CD4-positive, alpha-beta T cell (primary cell): Measurements from ENCODE around the gene ZAP70. TPM values are rescaled to one million over a fixed set of nuclear protein-coding genes. Genes with fewer than 3 reads are reported as not detected.

Source experiments
- ATAC-seq: fragments of 200-7000 bp; cut with Tn5 transposase; one replicate; pipeline ENCODE4 v1.10.0; 2022; ENCODE audit warnings: mild to moderate bottlenecking; ENCODE audit not compliant: poor library complexity
- CTCF ChIA-PET: fragments of 350-600 bp; sonication (Branson Sonifier 250); formaldehyde crosslinking; loops from one replicate; lab custom pipeline; 2021; ENCODE audit warnings: antibody characterized with exemption, inconsistent platforms; lab: Charles Lee
- POLR2A ChIA-PET: fragments of 350-600 bp; sonication (Branson Sonifier 250); formaldehyde crosslinking; loops from one replicate; lab custom pipeline; 2021; ENCODE audit warnings: antibody characterized with exemption, inconsistent platforms; lab: Charles Lee
- DNase-seq, 14 experiments: peaks; one replicate each; pipeline ENCODE4 v3.0.0-alpha.2; 2013 to 2020; ENCODE audit warnings: mixed read lengths in 2 of 14
- H3K27ac ChIP-seq, 2 donors: one replicate each; pipeline versions ENCODE4 v1.5.1 to v1.7.0; 2013; ENCODE audit warnings: low read length in 2 of 2, low read depth in 1 of 2, mild to moderate bottlenecking in 1 of 2
- H3K27me3 ChIP-seq, 2 experiments: 1 replicate in 1 of 2; 2 replicates in 1 of 2; pipeline versions ENCODE4 v1.6.1 to v1.7.0; 2013; ENCODE audit warnings: low read length in 2 of 2, control low read depth in 1 of 2, mild to moderate bottlenecking in 1 of 2, moderate library complexity in 1 of 2; ENCODE audit not compliant: insufficient read depth in 2 of 2, control insufficient read depth in 1 of 2
- H3K36me3 ChIP-seq: one replicate; pipeline ENCODE4 v1.6.1; 2013; ENCODE audit warnings: low read length, control low read depth; ENCODE audit not compliant: insufficient read depth
- H3K4me1 ChIP-seq: one replicate; pipeline ENCODE4 v1.6.1; 2013; ENCODE audit warnings: low read length, control low read depth; ENCODE audit not compliant: insufficient read depth
- H3K4me3 ChIP-seq: one replicate; pipeline ENCODE4 v1.5.1; 2013; ENCODE audit warnings: mild to moderate bottlenecking, low read length, moderate library complexity
- H3K9me3 ChIP-seq, 2 experiments: 1 replicate in 1 of 2; 2 replicates in 1 of 2; pipeline versions ENCODE4 v1.6.1 to v1.7.0; 2013; ENCODE audit warnings: low read length in 2 of 2, mild to moderate bottlenecking in 2 of 2, control low read depth in 1 of 2, moderate library complexity in 1 of 2; ENCODE audit not compliant: control insufficient read depth in 1 of 2, insufficient read depth in 1 of 2
- H3K27ac Mint-ChIP-seq: one replicate; pipeline ENCODE4 v1.8.0; 2020; ENCODE audit warnings: mixed read lengths
- H3K27me3 Mint-ChIP-seq: one replicate; pipeline ENCODE4 v1.8.0; 2021; ENCODE audit warnings: mixed read lengths
- H3K36me3 Mint-ChIP-seq: one replicate; pipeline ENCODE4 v1.8.0; 2021; ENCODE audit warnings: low read depth, mixed read lengths
- H3K4me1 Mint-ChIP-seq: one replicate; pipeline ENCODE4 v1.8.0; 2021; ENCODE audit warnings: low read depth, mixed read lengths
- H3K4me3 Mint-ChIP-seq: one replicate; pipeline ENCODE4 v1.8.0; 2020; ENCODE audit warnings: mild to moderate bottlenecking, mixed read lengths
- H3K9me3 Mint-ChIP-seq: one replicate; pipeline ENCODE4 v1.8.0; 2020; ENCODE audit warnings: mixed read lengths
- CTCF ChIP-seq: fragments of 200-600 bp; IDR thresholded peaks from one replicate; pipeline ENCODE4 v1.8.0; 2022; ENCODE audit warnings: antibody characterized with exemption, mild to moderate bottlenecking
- intact Hi-C, 2 experiments: fragments of 100-400 bp; cut with DNase I in 1 of 2; cut with micrococcal nuclease in 1 of 2; formaldehyde crosslinking; loops; one replicate each; pipeline versions ENCODE4 v1.15.1 to v1.9.0; 2023 to 2025; cut with DNase I, micrococcal nuclease
- total RNA-seq, 174 experiments: library from RNA in 2 of 174; stranded (reverse) in 2 of 174; gene quantifications; one replicate each; pipeline ENCODE4 v1.2.3 and lab custom pipeline; 2021 to 2026

Gene ZAP70
- total RNA-seq, 2 experiments from 2014 or later: 440 to 470 TPM

GRCh38 chr2:97688062-97688827, 25.1 kb upstream of the ZAP70 start:
- POLR2A ChIA-PET: no interaction called here

DNA sequence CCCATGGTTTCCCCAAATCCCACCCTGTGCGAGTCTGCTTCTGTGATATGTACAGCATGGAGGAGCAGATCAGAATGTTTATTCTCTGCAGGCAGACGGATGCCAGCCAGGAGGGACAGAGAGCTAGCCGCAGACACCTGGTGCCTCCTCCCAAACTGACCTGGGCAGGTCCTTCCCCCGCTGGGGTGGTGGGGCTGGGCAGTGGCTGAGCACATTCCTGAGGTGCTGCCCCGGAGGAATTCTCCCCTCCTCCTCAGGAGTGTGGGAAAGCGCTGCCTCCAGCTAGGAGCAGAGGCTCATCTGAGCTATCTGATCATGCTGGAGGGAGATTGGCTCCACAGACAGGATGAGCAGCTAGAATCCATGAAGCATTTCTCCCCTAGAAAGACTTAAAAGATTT, 22.2 kb upstream of the ZAP70 start:
- Mint-ChIP-seq H3K27ac (no peak overlapping the region), H3K9me3 (no peaks in the 10 kb centered on the region), H3K4me1 (no peaks in the 10 kb centered on the region), H3K27me3 (no peaks in the 10 kb centered on the region), H3K36me3 (no peaks in the 10 kb centered on the region), H3K4me3 (no peak overlapping the region)
- DNase-seq (no peak), ATAC-seq (no peak)
- ChIA-PET CTCF (interaction anchor here (1.1 to 1.5 kb wide), 2 partner anchors 57 to 100 kb away, joined by 3 read pairs; no protein-coding TSS in a partner anchor), POLR2A (no interaction called here)
- TF ChIP-seq CTCF: no peak
- no peak overlapping the region for H3K27ac ChIP-seq
- H3K9me3 ChIP-seq: no peaks in the 10 kb centered on the region
- H3K27me3 ChIP-seq: no peaks in the 10 kb centered on the region
- intact Hi-C loops: loop anchor here in 1 of 2 experiments (10.0 kb wide), 2 partner anchors 46 to 1626 kb away; partner anchors contain the start of gene COX5B
- H3K4me1 ChIP-seq: no peaks in the 10 kb centered on the region
- no peak overlapping the region for H3K4me3 ChIP-seq
- H3K36me3 ChIP-seq: no peaks in the 10 kb centered on the region

More at GRCh38 chr2:97688062-97688827, 25.1 kb upstream of the ZAP70 start:
- H3K4me3 ChIP-seq: no peak overlapping the region
- CTCF ChIA-PET: no interaction called here
- H3K27me3 ChIP-seq: no peaks in the 10 kb centered on the region
- no peaks in the 10 kb centered on the region for H3K36me3 ChIP-seq
- H3K27ac ChIP-seq: no peak overlapping the region
- no peaks in the 10 kb centered on the region for H3K27me3 Mint-ChIP-seq
- H3K4me1 ChIP-seq: no peaks in the 10 kb centered on the region
- no peaks in the 10 kb centered on the region for H3K36me3 Mint-ChIP-seq
- no peak overlapping the region for H3K4me3 Mint-ChIP-seq
- no peaks in the 10 kb centered on the region for H3K9me3 ChIP-seq
- no peak overlapping the region for H3K27ac Mint-ChIP-seq
- H3K9me3 Mint-ChIP-seq: no peaks in the 10 kb centered on the region
- no peak for TF ChIP-seq CTCF
- ATAC-seq (no peak), DNase-seq (no peak)
- intact Hi-C loops: no loop called here
- no peaks in the 10 kb centered on the region for H3K4me1 Mint-ChIP-seq

DNA sequence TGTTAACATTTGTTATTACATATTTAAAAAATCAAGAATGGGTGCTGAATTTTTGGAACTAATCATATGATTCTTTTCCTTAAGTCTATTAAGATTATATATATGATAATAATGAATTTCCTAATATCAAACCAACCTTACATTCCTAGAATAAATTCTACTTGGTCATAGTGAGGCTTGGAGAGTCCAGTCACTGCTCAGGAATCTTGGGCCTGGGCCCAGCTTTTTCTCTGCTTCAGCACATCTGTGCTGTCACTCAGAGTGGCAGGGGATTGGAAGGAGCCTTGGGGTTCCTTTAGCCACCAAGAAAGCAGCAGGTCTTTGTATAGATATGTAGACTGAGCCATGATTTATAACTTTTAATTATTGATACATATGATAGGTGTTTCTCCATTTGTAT, 19.9 kb upstream of the ZAP70 start:
- ATAC-seq (no peak), DNase-seq (no peak)
- Histone ChIP-seq H3K9me3 (no peaks in the 10 kb centered on the region), H3K27me3 (no peaks in the 10 kb centered on the region), H3K36me3 (no peaks in the 10 kb centered on the region), H3K4me1 (peaks cover 2% of the 10 kb centered on the region), H3K27ac (no peak overlapping the region), H3K4me3 (no peak overlapping the region)
- Mint-ChIP-seq H3K9me3 (no peaks in the 10 kb centered on the region), H3K27me3 (peaks cover 4% of the 10 kb centered on the region), H3K36me3 (no peaks in the 10 kb centered on the region), H3K4me3 (no peak overlapping the region), H3K4me1 (peaks cover 5% of the 10 kb centered on the region), H3K27ac (no peak overlapping the region)
- POLR2A ChIA-PET: no interaction called here
- CTCF ChIA-PET: no interaction called here
- TF ChIP-seq CTCF: no peak
- intact Hi-C loops: loop anchor here in 1 of 2 experiments (10.0 kb wide), 2 partner anchors 49 to 1629 kb away; partner anchors contain the start of gene COX5B
